KG1 (cell line): ENCODE data around the gene SHANK1.
A peak's percentile ranks its signal among the peaks of the same experiment; 100 is the strongest.

ENCODE experiments used
- DNase-seq: peaks from one replicate; lab custom pipeline; 2025; lab: John Stamatoyannopoulos, UW

The SHANK1 gene

GRCh38 chr19:50659318-50660087, 60.1 kb downstream of the SHANK1 start:
- no peak for DNase-seq

- DNase-seq = peak; percentile 36
Measured at GRCh38 chr19:50658441-50659317, 60.9 kb downstream of the SHANK1 start.

- peak; percentile 76 for DNase-seq
Measured at GRCh38 chr19:50657712-50658440, 61.7 kb downstream of the SHANK1 start.

- DNase-seq = no peak
Measured at GRCh38 chr19:50657222-50657669, 62.4 kb downstream of the SHANK1 start.

- no peak for DNase-seq
Measured at GRCh38 chr19:50654882-50655281, 64.7 kb downstream of the SHANK1 start.

GRCh38 chr19:50652722-50653121, 66.9 kb downstream of the SHANK1 start:
- DNase-seq = no peak

- no peak for DNase-seq
Measured at GRCh38 chr19:50651174-50651573, 68.4 kb downstream of the SHANK1 start.

DNA sequence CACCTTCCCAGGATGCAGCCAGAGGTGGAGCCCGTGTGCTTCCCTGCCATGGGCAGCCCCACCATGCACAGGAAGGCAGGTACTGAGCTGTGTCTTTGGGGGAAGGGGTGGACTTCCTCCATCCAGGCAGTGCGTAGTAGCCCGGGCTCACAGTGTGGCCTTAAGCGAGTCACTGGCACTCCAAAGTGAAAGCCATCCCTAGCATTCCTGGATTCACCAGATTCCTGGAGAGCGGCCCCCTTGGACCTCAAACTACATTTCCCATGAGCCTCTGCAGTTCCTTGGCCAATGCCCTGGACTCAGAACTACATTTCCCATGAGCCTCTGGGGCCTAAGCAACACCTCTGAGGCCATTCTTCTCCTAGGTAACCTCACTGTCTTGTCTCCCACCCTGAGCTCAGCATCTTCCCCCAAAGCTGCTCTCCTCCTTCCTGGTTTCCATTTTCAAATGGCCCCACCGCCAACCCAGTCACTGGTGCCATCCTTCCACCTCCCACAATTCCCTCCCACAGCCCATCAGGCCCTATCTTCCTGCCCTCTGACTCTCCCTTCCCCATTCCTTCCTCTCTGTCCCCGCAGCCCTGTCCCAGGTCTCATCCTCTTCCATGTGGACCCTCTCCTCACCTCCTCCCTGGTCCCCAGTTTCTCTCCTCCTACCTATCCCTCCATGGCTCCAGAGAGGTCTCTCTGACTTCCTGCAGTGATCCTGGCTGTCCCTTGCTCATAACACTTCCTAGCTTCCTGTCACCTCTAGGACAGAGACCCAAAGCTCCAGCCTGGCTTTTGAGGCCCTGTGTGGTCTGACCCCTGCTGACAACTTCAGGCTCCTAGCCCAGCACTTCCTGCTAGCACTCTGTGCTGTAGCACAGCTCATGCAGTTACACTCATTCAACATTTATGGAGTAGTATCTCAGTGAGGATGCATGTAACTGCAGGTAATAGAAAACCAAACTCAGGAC, 69.9 kb downstream of the SHANK1 start, which contains the start of gene C19orf81:
C19orf81 (plus strand) TSS at position 13 of the 959 bp plus-strand sequence; CDS start at position 13, 0 bp downstream.
- DNase-seq = no peak

- no peak for DNase-seq
Measured at GRCh38 chr19:50648659-50649058, 70.9 kb downstream of the SHANK1 start.

DNA sequence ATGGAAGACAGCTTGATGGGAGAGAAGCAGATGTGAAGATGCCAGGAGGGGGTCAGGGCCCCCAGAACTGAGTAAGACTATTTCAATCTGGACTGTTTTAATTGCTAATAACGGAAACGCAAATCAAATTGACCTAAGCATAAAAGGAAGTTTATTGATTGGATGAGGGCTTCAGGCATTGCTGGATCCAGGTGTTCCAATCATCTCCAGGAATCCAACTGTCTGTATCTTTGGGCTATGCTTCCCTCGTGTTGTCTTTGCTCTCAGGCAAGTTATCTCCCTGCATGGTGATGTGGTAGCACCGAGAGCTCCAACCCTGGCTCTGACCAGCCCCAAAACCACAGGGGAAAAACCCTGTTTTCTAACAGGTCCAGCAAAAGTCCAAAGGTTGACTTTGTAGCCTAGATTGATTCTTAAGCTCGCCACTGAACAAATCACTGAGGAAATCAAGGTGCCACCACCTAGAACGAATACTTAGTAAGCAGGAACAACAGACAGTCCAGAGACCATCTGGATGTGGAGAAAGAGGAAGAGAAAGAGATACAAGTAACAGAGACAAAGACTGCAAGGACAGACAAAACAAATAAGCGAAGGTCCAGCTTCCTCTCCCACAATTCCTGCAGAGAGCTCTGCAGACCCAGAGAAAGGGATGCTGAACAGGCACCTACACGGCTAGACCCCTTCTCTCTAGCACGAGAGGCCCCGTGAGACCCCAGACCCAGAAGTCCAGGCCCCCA, 71.6 kb downstream of the SHANK1 start:
- no peak for DNase-seq

GRCh38 chr19:50646074-50646807, 73.4 kb downstream of the SHANK1 start:
- DNase-seq = no peak

- DNase-seq = no peak
Measured at GRCh38 chr19:50645107-50645506, 74.5 kb downstream of the SHANK1 start.

GRCh38 chr19:50644315-50644915, 75.2 kb downstream of the SHANK1 start:
- no peak for DNase-seq

- DNase-seq = no peak
Measured at GRCh38 chr19:50640368-50640767, 79.2 kb downstream of the SHANK1 start.

DNA sequence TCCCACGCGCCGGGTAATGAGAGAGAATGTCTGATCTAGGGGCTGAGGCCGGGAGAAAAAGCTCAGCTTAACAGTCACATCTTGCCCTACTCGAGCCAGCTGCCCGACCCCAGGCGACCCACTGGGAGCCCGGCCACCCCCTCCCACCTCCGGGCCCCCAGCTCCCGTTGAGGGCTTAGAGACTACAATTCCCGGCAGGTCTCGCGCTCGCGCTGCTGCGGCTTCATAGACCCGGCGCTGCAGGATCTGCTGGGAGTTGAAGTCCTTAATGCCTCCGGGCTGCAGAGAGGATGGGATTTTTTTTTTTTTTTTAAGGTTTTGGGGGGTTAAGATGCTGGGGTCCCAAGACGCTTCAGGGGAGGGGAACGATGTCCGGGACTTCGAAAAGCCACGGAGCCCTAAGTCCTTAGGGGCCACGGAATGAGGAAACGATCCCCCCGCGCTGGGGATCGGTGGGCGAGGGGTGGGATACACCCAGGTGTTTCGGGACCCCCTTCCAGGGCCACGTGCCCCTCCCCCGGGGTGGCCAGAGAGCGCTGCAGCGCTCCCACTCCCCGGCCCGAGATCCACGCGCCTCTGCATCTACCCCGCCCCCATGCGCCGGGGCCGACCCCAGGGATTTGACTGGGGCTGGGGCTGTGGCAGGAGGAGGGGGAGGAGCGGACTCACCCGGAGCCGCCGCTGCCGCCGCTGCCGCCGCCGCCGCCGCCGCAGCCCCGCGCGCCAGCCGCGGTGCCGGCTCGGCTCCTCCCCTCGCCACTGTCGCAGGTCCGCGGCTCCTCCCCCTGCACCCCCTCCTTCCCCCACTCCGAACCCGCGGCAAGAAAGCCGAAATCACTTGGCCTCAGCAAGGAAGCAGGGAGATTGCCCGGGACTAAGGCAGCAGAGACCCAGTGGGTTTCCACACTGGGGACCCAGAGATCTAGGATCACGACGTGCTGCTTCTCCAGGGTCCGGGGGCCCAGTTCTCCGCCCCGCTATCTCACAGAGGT, 80.2 kb downstream of the SHANK1 start, which contains the start of gene SYT3:
SYT3 (minus strand) TSS at position 761 of the 992 bp plus-strand sequence. CDS start 2,470 bp downstream, outside the sequence.
- no peak for DNase-seq

DNA sequence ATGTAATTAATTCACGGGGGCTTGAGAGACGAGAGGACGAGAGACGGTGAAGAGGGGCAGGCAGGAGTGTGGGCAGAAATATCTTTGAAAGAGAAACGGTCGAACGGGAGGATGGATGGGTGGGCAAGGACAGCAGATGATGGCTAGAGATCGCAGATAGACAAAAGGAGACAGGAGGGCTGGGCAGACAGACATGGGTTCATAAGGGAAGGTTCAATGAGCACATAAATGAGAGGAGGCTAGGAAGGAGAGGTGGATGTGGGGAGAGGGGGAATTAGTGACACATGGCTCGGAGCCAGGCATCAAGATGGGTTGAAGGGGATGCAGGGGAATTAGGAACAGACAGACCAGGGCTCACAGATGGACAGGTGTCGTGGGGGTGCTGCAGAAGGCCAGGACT, 81.0 kb downstream of the SHANK1 start:
- DNase-seq = no peak

- no peak for DNase-seq
Measured at GRCh38 chr19:50636317-50637085, 83.1 kb downstream of the SHANK1 start.
